ENCODE results near the gene GTF2H2C_2.
"Not testable (repeated sequence)": the region's sequence is repeated elsewhere in the genome, so short reads cannot be mapped to it uniquely, and the experiment has no call there.

GTF2H2C_2 gene

GRCh38 chr5:70461984-70462383, 46.8 kb downstream of the GTF2H2C_2 start:
- ATAC-seq (ENCODE audit: low read depth); H3K4me2 ChIP-seq (ENCODE audit: low read depth, low read length); H2BK20ac ChIP-seq (ENCODE audit: low read depth, low read length); H3K9ac ChIP-seq (ENCODE audit: low read depth, low read length); H4K5ac ChIP-seq (ENCODE audit: low read depth, low read length); H3K27me3 ChIP-seq (ENCODE audit: control insufficient read depth, insufficient read depth, low read length); H3K4me1 ChIP-seq (ENCODE audit: control insufficient read depth, insufficient read depth, low read length); H3K36me3 ChIP-seq (ENCODE audit: control insufficient read depth, insufficient read depth, low read length); H3K79me1 ChIP-seq (ENCODE audit: low read depth in 1 of 2, low read length in 2 of 2); H2AFZ ChIP-seq (replicated peaks; ENCODE audit: low read length, poor library complexity); H3K14ac ChIP-seq (replicated peaks; ENCODE audit: low read depth, low read length); H2AK9ac ChIP-seq (replicated peaks; ENCODE audit: low read depth, low read length, poor library complexity); H3K23ac ChIP-seq (ENCODE audit: low read depth, low read length); H2AK5ac ChIP-seq (ENCODE audit: low read depth, low read length); H3K27ac ChIP-seq (ENCODE audit: insufficient read depth, low read length); H4K8ac ChIP-seq (ENCODE audit: low read depth in 2 of 2, low read length in 2 of 2); H4K20me1 ChIP-seq (ENCODE audit: insufficient read depth, low read length); POLR2A ChIA-PET (ENCODE audit: unreplicated experiment); H2BK120ac ChIP-seq (ENCODE audit: low read depth, low read length); H3K56ac ChIP-seq (ENCODE audit: extremely low read depth, insufficient read depth, low read length); H4K91ac ChIP-seq (ENCODE audit: insufficient read depth, low read depth, low read length); BruUV-seq (replicated peaks); CTCF ChIA-PET; H3K9me1 ChIP-seq (ENCODE audit: insufficient read depth, low read length); H3K4ac ChIP-seq (ENCODE audit: low read depth, low read length); H3K4me3 ChIP-seq (ENCODE audit: insufficient read depth, low read depth, low read length); H2BK5ac ChIP-seq (ENCODE audit: low read depth, low read length, poor library complexity, severe bottlenecking); dilution Hi-C loops (cut with HindIII; ENCODE audit: low sequenced_read_pairs, unreplicated experiment); in situ Hi-C loops (cut with MboI; ENCODE audit: low sequenced_read_pairs); H3K18ac ChIP-seq (ENCODE audit: low read depth, low read length); intact Hi-C loops (cut with micrococcal nuclease); DNase-seq; H3K9me3 ChIP-seq (ENCODE audit: control insufficient read depth, insufficient read depth, low read length); H2BK15ac ChIP-seq (ENCODE audit: low read depth, low read length): not testable (repeated sequence)
- no CpG with 5 or more reads among the region's 6 CpGs for WGBS, 2 experiments (ENCODE audit: extremely low coverage in 2 of 2, insufficient read length in 1 of 2)

- H4K5ac ChIP-seq (ENCODE audit: low read depth, low read length); intact Hi-C loops (cut with micrococcal nuclease); H3K4me2 ChIP-seq (ENCODE audit: low read depth, low read length); H2BK20ac ChIP-seq (ENCODE audit: low read depth, low read length); BruUV-seq (replicated peaks); H2AFZ ChIP-seq (replicated peaks; ENCODE audit: low read length, poor library complexity); POLR2A ChIA-PET (ENCODE audit: unreplicated experiment); H3K36me3 ChIP-seq (ENCODE audit: control insufficient read depth, insufficient read depth, low read length); H3K56ac ChIP-seq (ENCODE audit: extremely low read depth, insufficient read depth, low read length); H4K8ac ChIP-seq (ENCODE audit: low read depth in 2 of 2, low read length in 2 of 2); H3K23ac ChIP-seq (ENCODE audit: low read depth, low read length); H3K27me3 ChIP-seq (ENCODE audit: control insufficient read depth, insufficient read depth, low read length); H3K79me1 ChIP-seq (ENCODE audit: low read depth in 1 of 2, low read length in 2 of 2); H3K14ac ChIP-seq (replicated peaks; ENCODE audit: low read depth, low read length); H2BK120ac ChIP-seq (ENCODE audit: low read depth, low read length); H2AK9ac ChIP-seq (replicated peaks; ENCODE audit: low read depth, low read length, poor library complexity); H4K91ac ChIP-seq (ENCODE audit: insufficient read depth, low read depth, low read length); H2BK5ac ChIP-seq (ENCODE audit: low read depth, low read length, poor library complexity, severe bottlenecking); H4K20me1 ChIP-seq (ENCODE audit: insufficient read depth, low read length); H3K4ac ChIP-seq (ENCODE audit: low read depth, low read length); H3K4me3 ChIP-seq (ENCODE audit: insufficient read depth, low read depth, low read length); DNase-seq; H3K4me1 ChIP-seq (ENCODE audit: control insufficient read depth, insufficient read depth, low read length); H3K9me1 ChIP-seq (ENCODE audit: insufficient read depth, low read length); H2BK15ac ChIP-seq (ENCODE audit: low read depth, low read length); H2AK5ac ChIP-seq (ENCODE audit: low read depth, low read length); H3K9ac ChIP-seq (ENCODE audit: low read depth, low read length); in situ Hi-C loops (cut with MboI; ENCODE audit: low sequenced_read_pairs); dilution Hi-C loops (cut with HindIII; ENCODE audit: low sequenced_read_pairs, unreplicated experiment); CTCF ChIA-PET; H3K18ac ChIP-seq (ENCODE audit: low read depth, low read length); H3K9me3 ChIP-seq (ENCODE audit: control insufficient read depth, insufficient read depth, low read length); H3K27ac ChIP-seq (ENCODE audit: insufficient read depth, low read length): not testable (repeated sequence)
- no CpG with 5 or more reads among the region's 5 CpGs for WGBS, 2 experiments (ENCODE audit: extremely low coverage in 2 of 2, insufficient read length in 1 of 2)
- ATAC-seq (ENCODE audit: low read depth), result peak; percentile 49
Observed at GRCh38 chr5:70464019-70464637, 49.0 kb downstream of the GTF2H2C_2 start.
